ENCODE results near the gene SLCO1B3.
"Not testable (repeated sequence)": the region's sequence is repeated elsewhere in the genome, so short reads cannot be mapped to it uniquely, and the experiment has no call there.

- TF ChIP-seq HNF4A (conservative IDR thresholded peaks at IDR 0.05) (peak; percentile 74 to 90), JUND (IDR thresholded peaks at IDR 0.05) (peak; percentile 35 to 48), YY1 (IDR thresholded peaks at IDR 0.05) (peak; percentile 23), RXRA (IDR thresholded peaks at IDR 0.05) (peak; percentile 87 to 92)
- not testable (repeated sequence) for TF ChIP-seq REST (IDR thresholded peaks at IDR 0.05); CTCF (IDR thresholded peaks at IDR 0.05; ENCODE audit: low read depth, low read length, missing input control); GABPA (IDR thresholded peaks at IDR 0.05 in 1 of 2, conservative IDR thresholded peaks at IDR 0.05 in 1 of 2); FOXA1 (IDR thresholded peaks at IDR 0.05); EGR1 (IDR thresholded peaks at IDR 0.05; ENCODE audit: low read depth in 2 of 2)
- TF ChIP-seq, protein P1, sequence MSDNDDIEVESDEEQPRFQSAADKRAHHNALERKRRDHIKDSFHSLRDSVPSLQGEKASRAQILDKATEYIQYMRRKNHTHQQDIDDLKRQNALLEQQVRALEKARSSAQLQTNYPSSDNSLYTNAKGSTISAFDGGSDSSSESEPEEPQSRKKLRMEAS (IDR thresholded peaks at IDR 0.05): not testable (repeated sequence)
- TF ChIP-seq, protein P2, sequence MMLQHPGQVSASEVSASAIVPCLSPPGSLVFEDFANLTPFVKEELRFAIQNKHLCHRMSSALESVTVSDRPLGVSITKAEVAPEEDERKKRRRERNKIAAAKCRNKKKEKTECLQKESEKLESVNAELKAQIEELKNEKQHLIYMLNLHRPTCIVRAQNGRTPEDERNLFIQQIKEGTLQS (IDR thresholded peaks at IDR 0.05): peak; percentile 78
These were observed 30.5 kb upstream of the SLCO1B3 start for GRCh38 chr12:20779971-20780370.
